Endothelial cell of umbilical vein (primary cell): ENCODE data around the gene RET.

Experiments
- EZH2 ChIP-seq: IDR thresholded peaks from 2 replicates; pipeline ENCODE4 v1.6.1; 2012; ENCODE audit warnings: borderline replicate concordance, low read depth, mild to moderate bottlenecking, moderate library complexity, low read length, inconsistent platforms; ENCODE audit not compliant: severe bottlenecking
- TF ChIP-seq, protein P1 (sequence below), 2 donors: IDR thresholded peaks; 1 replicate in 1 of 2; 2 replicates in 1 of 2; pipeline ENCODE4 v1.5.1; 2011; ENCODE audit warnings: low read length in 2 of 2, mild to moderate bottlenecking in 2 of 2, moderate library complexity in 2 of 2, control low read depth in 1 of 2, inconsistent platforms in 1 of 2, low read depth in 1 of 2; ENCODE audit not compliant: insufficient read depth in 1 of 2; ENCODE audit errors: extremely low read depth in 1 of 2

DNA sequence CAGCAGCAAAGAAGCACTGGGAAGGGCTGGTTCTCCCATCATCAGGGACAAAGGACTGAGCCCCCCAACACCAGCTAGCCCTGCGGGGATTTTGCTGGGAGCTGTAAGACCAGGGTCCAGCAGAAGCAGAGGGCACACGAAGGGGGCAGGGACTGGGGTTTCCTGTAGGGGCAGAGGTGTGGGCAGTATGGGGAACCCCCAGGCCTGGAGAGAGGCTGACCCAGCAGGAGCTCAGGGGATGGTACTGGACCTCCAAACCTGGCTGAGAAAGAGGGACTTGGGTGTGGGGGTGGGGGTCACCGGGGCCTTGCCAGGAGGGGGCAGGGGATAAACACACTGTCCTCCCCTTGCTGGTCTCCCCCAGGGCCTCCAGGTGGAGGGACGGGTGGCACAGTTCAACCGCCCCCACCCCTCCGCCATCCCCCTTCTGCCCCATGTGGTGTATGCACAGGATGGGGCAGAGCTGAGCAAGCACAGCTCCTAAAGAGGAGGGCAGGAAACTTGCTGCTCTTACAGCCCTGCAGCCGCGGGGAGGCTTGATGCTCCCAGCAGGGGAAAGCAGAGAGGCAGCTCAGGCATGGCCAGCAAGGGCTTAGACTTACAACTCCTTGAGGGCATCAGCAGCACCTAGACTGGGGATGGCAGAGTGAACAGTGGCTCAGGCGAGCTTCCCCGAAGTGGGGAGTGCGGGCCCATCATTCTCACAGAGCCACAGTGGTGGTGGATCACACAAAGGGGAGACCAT lies 12.4 kb upstream of the RET start:
- TF ChIP-seq EZH2 = no peak
- TF ChIP-seq, protein P1, sequence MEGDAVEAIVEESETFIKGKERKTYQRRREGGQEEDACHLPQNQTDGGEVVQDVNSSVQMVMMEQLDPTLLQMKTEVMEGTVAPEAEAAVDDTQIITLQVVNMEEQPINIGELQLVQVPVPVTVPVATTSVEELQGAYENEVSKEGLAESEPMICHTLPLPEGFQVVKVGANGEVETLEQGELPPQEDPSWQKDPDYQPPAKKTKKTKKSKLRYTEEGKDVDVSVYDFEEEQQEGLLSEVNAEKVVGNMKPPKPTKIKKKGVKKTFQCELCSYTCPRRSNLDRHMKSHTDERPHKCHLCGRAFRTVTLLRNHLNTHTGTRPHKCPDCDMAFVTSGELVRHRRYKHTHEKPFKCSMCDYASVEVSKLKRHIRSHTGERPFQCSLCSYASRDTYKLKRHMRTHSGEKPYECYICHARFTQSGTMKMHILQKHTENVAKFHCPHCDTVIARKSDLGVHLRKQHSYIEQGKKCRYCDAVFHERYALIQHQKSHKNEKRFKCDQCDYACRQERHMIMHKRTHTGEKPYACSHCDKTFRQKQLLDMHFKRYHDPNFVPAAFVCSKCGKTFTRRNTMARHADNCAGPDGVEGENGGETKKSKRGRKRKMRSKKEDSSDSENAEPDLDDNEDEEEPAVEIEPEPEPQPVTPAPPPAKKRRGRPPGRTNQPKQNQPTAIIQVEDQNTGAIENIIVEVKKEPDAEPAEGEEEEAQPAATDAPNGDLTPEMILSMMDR (IDR thresholded peaks at IDR 0.05; ENCODE audit: extremely low read depth in 1 of 2, insufficient read depth in 1 of 2, low read depth in 1 of 2, low read length in 2 of 2) = no peak
